ENCODE data around the gene SIK3.

GRCh38 chr11:116888024-116888423 is 210.2 kb downstream of the SIK3 start:
- TF ChIP-seq POLR2A (IDR thresholded peaks at IDR 0.05) (no peak), CTCF (IDR thresholded peaks at IDR 0.05) (no peak)

Measured in adrenal gland (tissue), 5 donors.